Measurements from ENCODE around the gene GREM2.

Gene GREM2

DNA sequence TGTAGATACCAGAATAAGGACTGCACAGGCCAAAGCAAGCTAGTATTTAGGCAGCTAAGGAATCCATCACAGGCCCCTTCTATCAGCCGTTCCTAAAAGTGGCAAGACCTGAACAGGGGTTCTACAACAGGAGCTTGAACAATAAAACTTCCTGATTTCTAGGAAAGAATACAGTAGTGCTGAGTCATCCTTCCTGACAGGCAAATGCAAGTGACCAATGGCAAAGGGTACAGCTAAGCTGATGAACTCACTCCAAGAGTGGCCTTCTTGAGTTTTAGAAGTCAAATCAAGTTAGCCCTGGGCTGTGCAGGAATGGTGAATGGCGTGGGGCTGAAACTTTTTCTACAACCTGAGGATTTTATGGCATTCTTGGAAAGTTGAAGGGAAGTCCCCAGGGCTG is 112.9 kb downstream of the GREM2 start:
- H3K36me3 ChIP-seq, result no peaks in the 10 kb centered on the region
- no peak for DNase-seq

DNA sequence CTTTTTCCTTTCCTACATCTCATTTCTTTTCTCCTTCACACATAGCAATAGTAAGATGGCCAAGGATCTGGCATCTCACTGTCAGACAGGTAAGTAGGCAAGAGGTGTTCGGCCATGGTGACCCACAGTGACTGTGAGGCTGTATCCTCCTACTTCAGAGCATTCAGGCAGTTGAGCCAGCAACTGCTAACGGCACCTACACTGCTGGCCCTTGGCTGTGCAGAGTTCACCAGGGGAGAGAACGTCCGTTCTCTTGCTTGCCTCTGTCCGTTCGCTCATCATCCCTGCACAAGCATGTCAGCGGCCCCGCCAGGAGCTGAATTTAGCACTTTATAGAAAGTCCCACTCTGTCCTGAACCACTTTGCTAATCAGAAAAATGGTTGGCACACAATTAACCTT is 113.6 kb downstream of the GREM2 start:
- H3K4me3 ChIP-seq (ENCODE audit: low read depth, low read length), result no peak overlapping the region
- no peaks in the 10 kb centered on the region for H3K9me3 ChIP-seq
- peaks cover 2% of the 10 kb centered on the region for H3K4me1 ChIP-seq
- no peaks in the 10 kb centered on the region for H3K27me3 ChIP-seq
- H3K36me3 ChIP-seq, result no peaks in the 10 kb centered on the region
- TF ChIP-seq, protein P1, sequence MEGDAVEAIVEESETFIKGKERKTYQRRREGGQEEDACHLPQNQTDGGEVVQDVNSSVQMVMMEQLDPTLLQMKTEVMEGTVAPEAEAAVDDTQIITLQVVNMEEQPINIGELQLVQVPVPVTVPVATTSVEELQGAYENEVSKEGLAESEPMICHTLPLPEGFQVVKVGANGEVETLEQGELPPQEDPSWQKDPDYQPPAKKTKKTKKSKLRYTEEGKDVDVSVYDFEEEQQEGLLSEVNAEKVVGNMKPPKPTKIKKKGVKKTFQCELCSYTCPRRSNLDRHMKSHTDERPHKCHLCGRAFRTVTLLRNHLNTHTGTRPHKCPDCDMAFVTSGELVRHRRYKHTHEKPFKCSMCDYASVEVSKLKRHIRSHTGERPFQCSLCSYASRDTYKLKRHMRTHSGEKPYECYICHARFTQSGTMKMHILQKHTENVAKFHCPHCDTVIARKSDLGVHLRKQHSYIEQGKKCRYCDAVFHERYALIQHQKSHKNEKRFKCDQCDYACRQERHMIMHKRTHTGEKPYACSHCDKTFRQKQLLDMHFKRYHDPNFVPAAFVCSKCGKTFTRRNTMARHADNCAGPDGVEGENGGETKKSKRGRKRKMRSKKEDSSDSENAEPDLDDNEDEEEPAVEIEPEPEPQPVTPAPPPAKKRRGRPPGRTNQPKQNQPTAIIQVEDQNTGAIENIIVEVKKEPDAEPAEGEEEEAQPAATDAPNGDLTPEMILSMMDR (IDR thresholded peaks at IDR 0.05; ENCODE audit: low read depth, low read length), result no peak
- no peak for DNase-seq

More for the DNA sequence above, 112.9 kb downstream of the GREM2 start:
- TF ChIP-seq, protein P1 (IDR thresholded peaks at IDR 0.05; ENCODE audit: low read depth, low read length), result no peak
- no peak overlapping the region for H3K4me3 ChIP-seq (ENCODE audit: low read depth, low read length)
- no peaks in the 10 kb centered on the region for H3K9me3 ChIP-seq
- H3K4me1 ChIP-seq, result peaks cover 2% of the 10 kb centered on the region
- H3K27me3 ChIP-seq, result no peaks in the 10 kb centered on the region

DNA sequence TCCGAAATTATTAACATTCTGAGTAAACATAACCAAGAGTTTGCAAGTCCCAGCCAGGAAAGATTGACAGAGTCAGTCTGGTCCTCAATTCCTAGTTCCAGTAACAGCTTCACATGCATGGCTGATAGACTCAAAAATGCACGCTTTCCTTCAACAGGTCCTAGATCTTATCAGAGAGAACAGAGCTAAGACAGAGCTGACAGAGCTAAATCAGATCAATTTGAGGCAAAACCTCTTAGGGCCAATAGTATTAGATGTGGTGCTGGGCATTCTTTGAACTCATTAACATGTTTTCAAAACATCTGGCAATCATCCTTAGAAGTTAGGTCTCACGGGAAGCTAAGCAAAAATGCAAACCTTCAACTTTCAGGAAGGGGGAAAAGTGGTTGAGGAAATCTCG is 114.0 kb downstream of the GREM2 start:
- H3K4me1 ChIP-seq, result peaks cover 2% of the 10 kb centered on the region
- TF ChIP-seq, protein P1 (IDR thresholded peaks at IDR 0.05; ENCODE audit: low read depth, low read length), result no peak
- DNase-seq, result no peak

DNA sequence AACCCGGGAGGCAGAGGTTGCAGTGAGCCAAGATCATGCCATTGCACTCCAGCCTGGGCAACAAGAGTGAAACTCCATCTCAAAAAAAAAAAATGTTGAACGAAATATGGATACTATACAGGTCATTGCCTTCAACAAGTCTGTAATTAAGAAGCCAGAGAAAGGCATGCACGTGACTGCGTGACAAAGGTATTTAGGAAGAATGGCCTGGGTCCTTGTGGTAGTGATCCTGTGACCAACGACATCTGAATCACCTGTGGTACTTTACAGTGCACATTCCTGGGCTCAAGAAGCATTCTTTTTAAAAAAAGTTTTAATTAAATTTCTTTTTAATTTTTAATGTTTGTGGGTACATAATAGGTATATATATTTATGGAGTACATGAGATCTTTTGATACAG is 115.0 kb downstream of the GREM2 start:
- H3K27me3 ChIP-seq, result no peaks in the 10 kb centered on the region

More for the DNA sequence above, 114.0 kb downstream of the GREM2 start:
- no peak overlapping the region for H3K4me3 ChIP-seq (ENCODE audit: low read depth, low read length)
- no peaks in the 10 kb centered on the region for H3K9me3 ChIP-seq
- H3K36me3 ChIP-seq, result no peaks in the 10 kb centered on the region
- H3K27me3 ChIP-seq, result no peaks in the 10 kb centered on the region

DNA sequence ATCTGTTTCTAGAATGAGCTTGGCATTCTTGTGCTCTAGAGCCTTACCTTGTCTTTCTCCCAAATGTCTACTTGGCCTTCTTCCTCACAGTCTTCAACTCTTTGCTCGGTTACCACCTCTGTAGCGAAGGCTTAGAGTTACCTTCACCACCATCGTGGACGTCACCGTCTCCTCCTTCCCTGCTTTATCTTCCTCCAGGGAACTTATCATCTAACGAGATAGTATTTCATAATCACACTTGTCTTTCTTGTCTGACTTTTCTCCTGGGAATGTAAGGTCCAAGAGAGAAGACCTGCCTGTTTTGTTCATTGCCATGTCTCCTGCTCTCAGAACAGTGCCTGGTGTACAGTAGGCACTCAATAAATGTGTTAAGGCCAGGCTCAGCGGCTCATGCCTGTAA is 115.6 kb downstream of the GREM2 start:
- no peak for DNase-seq
- Histone ChIP-seq H3K4me3 (ENCODE audit: low read depth, low read length) (no peak overlapping the region), H3K36me3 (no peaks in the 10 kb centered on the region), H3K27me3 (no peaks in the 10 kb centered on the region), H3K4me1 (peaks cover 2% of the 10 kb centered on the region), H3K9me3 (no peaks in the 10 kb centered on the region)
- TF ChIP-seq, protein P1 (IDR thresholded peaks at IDR 0.05; ENCODE audit: low read depth, low read length), result no peak

More for the DNA sequence above, 115.0 kb downstream of the GREM2 start:
- Histone ChIP-seq H3K9me3 (no peaks in the 10 kb centered on the region), H3K36me3 (no peaks in the 10 kb centered on the region), H3K4me3 (ENCODE audit: low read depth, low read length) (no peak overlapping the region), H3K4me1 (peaks cover 2% of the 10 kb centered on the region)
- TF ChIP-seq, protein P1 (IDR thresholded peaks at IDR 0.05; ENCODE audit: low read depth, low read length), result no peak
- no peak for DNase-seq

DNA sequence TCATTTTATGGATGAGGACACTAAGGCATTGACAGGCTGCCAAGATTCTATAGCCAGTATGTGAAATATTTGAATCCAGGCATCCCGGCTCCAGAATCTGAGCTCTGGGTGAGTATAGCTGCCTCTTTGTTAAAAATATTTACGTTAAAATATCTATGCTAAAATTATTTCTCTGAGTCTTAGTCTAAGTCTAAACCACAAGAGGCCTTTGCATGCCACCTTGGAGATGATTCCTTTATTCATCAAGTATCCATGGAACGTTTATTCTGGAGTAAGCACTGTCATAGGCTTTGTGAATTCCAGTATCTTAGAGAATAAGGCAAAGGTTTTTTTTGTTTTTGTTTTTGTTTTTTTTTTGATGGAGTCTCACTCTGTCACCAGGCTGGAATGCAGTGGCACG is 116.4 kb downstream of the GREM2 start:
- Histone ChIP-seq H3K27me3 (no peaks in the 10 kb centered on the region), H3K4me1 (no peaks in the 10 kb centered on the region; the same call in none of the 2 replicates), H3K9me3 (no peaks in the 10 kb centered on the region), H3K36me3 (no peaks in the 10 kb centered on the region), H3K4me3 (ENCODE audit: low read depth, low read length) (no peak overlapping the region)
- TF ChIP-seq, protein P1 (IDR thresholded peaks at IDR 0.05; ENCODE audit: low read depth, low read length), result no peak
- DNase-seq, result no peak
